PC-9 (cell line): ENCODE data around the gene DNMBP. TPM values are rescaled to one million over a fixed set of nuclear protein-coding genes. Genes with fewer than 3 reads are reported as not detected.
"Not testable (repeated sequence)": the region's sequence is repeated elsewhere in the genome, so short reads cannot be mapped to it uniquely, and the experiment has no call there.

Experiments
- BruUV-seq: library from RNA; stranded (reverse); fragments of 400-500 nt; replicated peaks from 2 replicates; lab custom pipeline; 2021; lab: Mats Ljungman, UMichigan
- CTCF ChIA-PET: fragments of 300-600 bp; sonication (Branson Sonifier 250); formaldehyde crosslinking; loops from one replicate; lab custom pipeline; 2022; ENCODE audit warnings: antibody characterized with exemption; lab: Charles Lee
- POLR2A ChIA-PET: fragments of 300-600 bp; sonication (Branson Sonifier 250); formaldehyde crosslinking; loops from one replicate; lab custom pipeline; 2022; ENCODE audit warnings: antibody characterized with exemption; ENCODE audit not compliant: unreplicated experiment; lab: Charles Lee
- DNase-seq, 2 experiments: peaks; one replicate each; pipeline versions ENCODE4 v3.0.0 to v3.0.0-alpha.2; 2015 to 2022; ENCODE audit warnings: mixed read lengths in 1 of 2
- H2AFZ ChIP-seq: fragments of 200-600 bp; sonication (generic); 2 replicates; pipeline ENCODE4 v1.8.1; 2017; ENCODE audit warnings: antibody characterized with exemption
- H3F3A ChIP-seq: fragments of 200-600 bp; sonication (generic); 2 replicates; pipeline ENCODE4 v1.8.1; 2017; ENCODE audit warnings: antibody characterized with exemption, mild to moderate bottlenecking, low read depth; ENCODE audit not compliant: insufficient read depth
- H3K27ac ChIP-seq: fragments of 200-600 bp; sonication (generic); 2 replicates; pipeline ENCODE4 v1.6.1; 2016; ENCODE audit warnings: mixed run types
- H3K27me3 ChIP-seq: fragments of 200-600 bp; sonication (generic); 2 replicates; pipeline ENCODE4 v1.6.1; 2016; ENCODE audit warnings: low read depth, mixed run types; ENCODE audit not compliant: insufficient read depth
- H3K36me3 ChIP-seq: fragments of 200-600 bp; sonication (generic); 2 replicates; pipeline ENCODE4 v1.6.1; 2016; ENCODE audit warnings: low read depth, mixed run types
- H3K4me1 ChIP-seq: fragments of 200-600 bp; sonication (generic); replicated peaks from 2 replicates; pipeline ENCODE4 v1.6.1; 2016; ENCODE audit warnings: mixed run types; ENCODE audit not compliant: insufficient read depth
- H3K4me2 ChIP-seq: fragments of 200-600 bp; sonication (generic); 2 replicates; pipeline ENCODE4 v1.6.1; 2017; ENCODE audit warnings: mixed run types
- H3K4me3 ChIP-seq: fragments of 200-600 bp; sonication (generic); 2 replicates; pipeline ENCODE4 v1.6.1; 2016; ENCODE audit warnings: mixed run types
- H3K79me2 ChIP-seq: fragments of 200-600 bp; sonication (generic); 2 replicates; pipeline ENCODE4 v1.6.1; 2017; ENCODE audit warnings: low read depth, mixed run types
- H3K9me2 ChIP-seq: fragments of 200-600 bp; sonication (generic); 2 replicates; pipeline ENCODE4 v1.8.1; 2017; ENCODE audit warnings: mild to moderate bottlenecking; ENCODE audit not compliant: insufficient read depth
- H3K9me3 ChIP-seq: fragments of 200-600 bp; sonication (generic); 2 replicates; pipeline ENCODE4 v1.8.1; 2016; ENCODE audit warnings: low read depth; ENCODE audit not compliant: insufficient read depth
- H4K20me1 ChIP-seq: fragments of 200-600 bp; sonication (generic); 2 replicates; pipeline ENCODE4 v1.8.1; 2017; ENCODE audit not compliant: insufficient read depth
- CTCF ChIP-seq: fragments of 200-600 bp; sonication (generic); conservative IDR thresholded peaks from 2 replicates; pipeline ENCODE4 v1.6.1; 2017; ENCODE audit warnings: mixed run types, antibody characterized with exemption, mild to moderate bottlenecking, moderate library complexity
- EZH2 ChIP-seq: fragments of 200-600 bp; sonication (generic); IDR thresholded peaks from 2 replicates; pipeline ENCODE4 v1.8.0; 2017; ENCODE audit warnings: antibody characterized with exemption, low read depth
- intact Hi-C: fragments of 100-400 bp; cut with micrococcal nuclease; formaldehyde crosslinking; loops from one replicate; pipeline ENCODE4 v1.10.0; 2022; ENCODE audit not compliant: unreplicated experiment
- total RNA-seq: library from RNA; stranded (reverse); gene quantifications from 2 replicates; pipeline ENCODE4 v1.2.3, GENCODE V29; 2021

DNMBP gene
- total RNA-seq, 1 experiment from 2014 or later = 14.9 TPM

DNA sequence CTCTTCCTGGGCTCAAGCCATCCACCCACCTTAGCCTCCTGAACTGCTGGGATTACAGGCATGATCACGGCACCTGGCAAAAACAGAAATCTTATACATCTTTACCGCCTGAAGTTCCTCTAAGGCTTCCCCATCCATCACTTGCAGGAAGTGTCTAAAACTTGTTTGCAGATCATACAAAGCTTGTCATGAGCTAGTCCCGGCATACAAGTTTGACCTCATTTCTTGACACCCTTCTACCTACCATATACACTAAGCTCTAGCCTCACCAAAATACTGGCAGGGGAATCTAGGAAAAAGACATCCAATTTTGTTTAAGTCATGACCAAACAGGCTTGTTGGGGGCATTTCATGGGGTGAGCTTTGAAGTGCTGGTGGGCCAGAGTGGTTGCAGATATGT, 14.5 kb downstream of the DNMBP start:
- ChIA-PET POLR2A (no interaction called here), CTCF (no interaction called here)
- H3F3A ChIP-seq = no peaks in the 10 kb centered on the region
- H3K4me1 ChIP-seq = no peaks in the 10 kb centered on the region
- no peaks in the 10 kb centered on the region for H3K9me2 ChIP-seq
- intact Hi-C loops = no loop called here
- H3K27ac ChIP-seq = no peak overlapping the region
- no peaks in the 10 kb centered on the region for H3K27me3 ChIP-seq
- H4K20me1 ChIP-seq = no peaks in the 10 kb centered on the region
- H3K79me2 ChIP-seq = peaks cover 53% of the 10 kb centered on the region
- no peak overlapping the region for H2AFZ ChIP-seq
- H3K4me2 ChIP-seq = no peak overlapping the region
- no peaks in the 10 kb centered on the region for H3K9me3 ChIP-seq
- no peak for DNase-seq
- no TSS peak for BruUV-seq
- H3K36me3 ChIP-seq = no peaks in the 10 kb centered on the region
- TF ChIP-seq EZH2 (no peak), CTCF (no peak)
- no peak overlapping the region for H3K4me3 ChIP-seq

DNA sequence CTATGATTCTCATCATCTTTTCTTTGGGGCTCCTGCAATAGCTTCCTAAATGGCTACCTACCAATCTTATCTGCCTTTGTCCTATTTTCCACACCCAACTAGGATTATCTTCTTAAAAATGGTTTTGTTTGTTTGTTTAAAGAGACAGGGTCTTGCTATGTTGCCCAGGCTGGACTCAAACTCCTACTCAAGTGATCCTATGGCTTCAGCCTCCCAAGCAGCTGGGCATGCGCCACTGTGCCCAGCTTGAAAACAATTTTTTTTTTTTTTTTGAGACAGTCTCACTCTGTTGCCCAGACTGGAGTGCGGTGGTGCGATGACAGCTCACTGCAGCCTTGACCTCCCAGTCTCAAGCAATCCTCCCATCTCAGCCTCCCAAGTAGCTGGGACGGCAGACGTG, 14.9 kb downstream of the DNMBP start:
- no TSS peak for BruUV-seq
- TF ChIP-seq CTCF (no peak), EZH2 (no peak)
- intact Hi-C loops = no loop called here
- ChIA-PET POLR2A (no interaction called here), CTCF (no interaction called here)
- no peak overlapping the region for H2AFZ ChIP-seq
- no peak overlapping the region for H3K4me3 ChIP-seq
- H3K27me3 ChIP-seq = no peaks in the 10 kb centered on the region
- peaks cover 55% of the 10 kb centered on the region for H3K79me2 ChIP-seq
- H3K9me2 ChIP-seq = no peaks in the 10 kb centered on the region
- DNase-seq = no peak
- H3K9me3 ChIP-seq = no peaks in the 10 kb centered on the region
- H3K4me1 ChIP-seq = no peaks in the 10 kb centered on the region
- no peak overlapping the region for H3K4me2 ChIP-seq
- no peaks in the 10 kb centered on the region for H4K20me1 ChIP-seq
- no peaks in the 10 kb centered on the region for H3K36me3 ChIP-seq
- H3F3A ChIP-seq = no peaks in the 10 kb centered on the region
- no peak overlapping the region for H3K27ac ChIP-seq

DNA sequence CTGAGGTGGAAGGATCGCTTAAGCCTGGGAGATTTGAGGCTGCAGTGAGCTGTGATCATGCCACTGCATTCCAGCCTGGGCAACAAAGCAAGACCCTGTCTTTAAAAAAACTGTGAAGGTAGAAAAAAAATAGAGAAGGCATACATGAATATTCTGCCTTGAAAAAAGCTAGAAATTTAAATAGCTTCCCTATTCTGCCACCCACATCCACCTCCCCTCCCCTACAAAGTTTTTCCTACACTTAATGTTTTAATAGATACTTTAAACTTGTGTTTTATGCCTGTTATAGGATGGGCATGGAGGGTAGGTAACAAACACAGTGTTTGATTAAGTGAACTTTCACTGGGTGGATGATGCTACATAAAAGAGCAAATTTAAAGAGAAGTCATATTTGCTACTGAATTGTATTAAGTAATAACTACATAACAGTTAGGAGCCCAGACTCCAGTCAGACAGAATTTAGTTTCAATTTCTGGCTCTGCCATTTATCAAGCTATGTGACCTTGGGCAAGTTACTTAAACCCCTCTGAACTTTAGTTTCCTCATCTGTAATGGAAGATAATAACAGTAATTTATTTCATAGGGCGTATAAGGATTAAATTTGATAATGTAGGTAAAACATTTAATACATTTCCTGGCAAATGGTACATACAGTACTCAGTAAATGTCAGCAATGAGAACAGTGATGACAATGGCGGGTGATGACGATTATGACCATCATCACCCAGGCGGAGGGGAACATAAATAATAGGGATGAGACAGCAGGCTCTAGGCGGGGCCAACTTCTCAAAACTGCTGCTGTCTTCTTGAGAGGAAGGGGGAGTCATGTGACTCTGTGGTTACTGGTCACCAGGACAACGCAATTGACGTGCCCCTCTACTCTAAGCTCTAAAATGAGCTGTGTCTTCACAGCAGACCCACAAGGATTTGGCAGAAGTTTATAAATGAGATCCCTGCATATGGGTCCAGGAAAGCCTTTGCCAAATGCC, 15.8 kb downstream of the DNMBP start:
- H3K27me3 ChIP-seq = no peaks in the 10 kb centered on the region
- no peaks in the 10 kb centered on the region for H4K20me1 ChIP-seq
- H3K4me1 ChIP-seq = no peaks in the 10 kb centered on the region
- no peak for TF ChIP-seq EZH2
- TF ChIP-seq CTCF = no peak
- BruUV-seq = no TSS peak
- no peaks in the 10 kb centered on the region for H3K9me2 ChIP-seq
- no peak overlapping the region for H3K4me3 ChIP-seq
- H2AFZ ChIP-seq = no peak overlapping the region
- peaks cover 48% of the 10 kb centered on the region for H3K79me2 ChIP-seq
- no peaks in the 10 kb centered on the region for H3K9me3 ChIP-seq
- H3F3A ChIP-seq = no peaks in the 10 kb centered on the region
- intact Hi-C loops = no loop called here
- ChIA-PET POLR2A (no interaction called here), CTCF (no interaction called here)
- H3K36me3 ChIP-seq = no peaks in the 10 kb centered on the region
- no peak for DNase-seq
- H3K27ac ChIP-seq = no peak overlapping the region
- H3K4me2 ChIP-seq = no peak overlapping the region

DNA sequence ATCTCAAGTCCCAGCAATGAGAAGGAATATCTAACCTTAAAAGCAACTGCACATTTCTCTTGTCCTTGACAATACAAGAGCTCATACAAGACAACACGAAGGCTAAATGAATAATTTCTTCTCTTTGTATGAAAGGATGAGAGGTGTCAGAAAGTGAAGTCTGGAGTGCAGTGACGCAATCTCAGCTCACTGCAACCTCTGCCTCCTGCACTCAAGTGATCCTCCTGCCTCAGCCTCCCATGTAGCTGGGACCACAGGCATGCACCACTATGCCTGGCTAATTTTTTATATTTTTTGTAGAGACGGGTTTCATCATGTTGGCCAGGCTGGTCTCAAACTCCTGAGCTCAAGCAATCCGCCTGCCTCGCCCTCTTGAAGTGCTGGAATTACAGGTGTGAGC, 24.1 kb downstream of the DNMBP start:
- H2AFZ ChIP-seq, H3F3A ChIP-seq, H4K20me1 ChIP-seq, H3K4me3 ChIP-seq, H3K9me3 ChIP-seq, CTCF ChIA-PET, H3K4me1 ChIP-seq, H3K4me2 ChIP-seq, H3K27ac ChIP-seq, H3K36me3 ChIP-seq, DNase-seq, H3K27me3 ChIP-seq, POLR2A ChIA-PET, H3K9me2 ChIP-seq, BruUV-seq, intact Hi-C loops: not testable (repeated sequence)
- H3K79me2 ChIP-seq = peaks cover 53% of the 10 kb centered on the region
